ENCODE results near the gene ISCU. TPM values are rescaled to one million over a fixed set of nuclear protein-coding genes. Genes with fewer than 3 reads are reported as not detected.

ISCU gene
- total RNA-seq, 1 donor from 2014 or later: 55.5 TPM

- TF ChIP-seq, protein P1, sequence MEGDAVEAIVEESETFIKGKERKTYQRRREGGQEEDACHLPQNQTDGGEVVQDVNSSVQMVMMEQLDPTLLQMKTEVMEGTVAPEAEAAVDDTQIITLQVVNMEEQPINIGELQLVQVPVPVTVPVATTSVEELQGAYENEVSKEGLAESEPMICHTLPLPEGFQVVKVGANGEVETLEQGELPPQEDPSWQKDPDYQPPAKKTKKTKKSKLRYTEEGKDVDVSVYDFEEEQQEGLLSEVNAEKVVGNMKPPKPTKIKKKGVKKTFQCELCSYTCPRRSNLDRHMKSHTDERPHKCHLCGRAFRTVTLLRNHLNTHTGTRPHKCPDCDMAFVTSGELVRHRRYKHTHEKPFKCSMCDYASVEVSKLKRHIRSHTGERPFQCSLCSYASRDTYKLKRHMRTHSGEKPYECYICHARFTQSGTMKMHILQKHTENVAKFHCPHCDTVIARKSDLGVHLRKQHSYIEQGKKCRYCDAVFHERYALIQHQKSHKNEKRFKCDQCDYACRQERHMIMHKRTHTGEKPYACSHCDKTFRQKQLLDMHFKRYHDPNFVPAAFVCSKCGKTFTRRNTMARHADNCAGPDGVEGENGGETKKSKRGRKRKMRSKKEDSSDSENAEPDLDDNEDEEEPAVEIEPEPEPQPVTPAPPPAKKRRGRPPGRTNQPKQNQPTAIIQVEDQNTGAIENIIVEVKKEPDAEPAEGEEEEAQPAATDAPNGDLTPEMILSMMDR (conservative IDR thresholded peaks at IDR 0.05): no peak
- H3K4me1 Mint-ChIP-seq: peaks cover 7% of the 10 kb centered on the region
- DNase-seq (ENCODE audit: low read depth, low spot score): no peak
- no peak overlapping the region for H3K4me3 Mint-ChIP-seq
- H3K36me3 Mint-ChIP-seq (ENCODE audit: low read depth): no peaks in the 10 kb centered on the region
- peaks cover 5% of the 10 kb centered on the region for H3K27me3 Mint-ChIP-seq (ENCODE audit: low read depth)
- no peak overlapping the region for H3K27ac Mint-ChIP-seq (ENCODE audit: unreplicated experiment)
- peaks cover 5% of the 10 kb centered on the region for H3K9me3 Mint-ChIP-seq
Observed at GRCh38 chr12:108600702-108601007, 38.3 kb downstream of the ISCU start.

DNA sequence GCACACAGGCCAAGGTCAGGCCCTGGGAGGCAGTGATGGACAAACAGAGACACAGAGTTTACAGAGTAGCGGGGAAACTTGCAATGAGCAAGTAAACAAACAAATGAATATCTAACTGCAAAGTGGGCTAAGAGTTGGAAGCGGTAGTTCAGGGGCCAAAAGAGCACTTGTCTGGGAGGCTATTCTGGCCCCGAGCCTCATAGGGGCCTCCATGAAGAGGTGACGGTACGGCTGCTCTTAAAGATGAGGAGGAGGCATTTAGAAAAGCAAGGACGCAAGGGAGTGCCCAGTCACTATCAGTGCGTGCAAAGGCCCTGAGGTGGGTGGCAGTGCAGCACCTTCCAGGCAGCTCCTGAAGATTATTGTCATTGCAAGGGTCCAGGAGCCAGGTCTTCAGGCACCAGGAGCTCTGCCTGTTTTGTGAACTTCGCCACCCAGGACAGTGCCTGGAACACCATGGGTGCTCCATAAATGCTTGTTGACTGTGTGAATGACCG, 39.9 kb downstream of the ISCU start:
- H3K27ac Mint-ChIP-seq (ENCODE audit: unreplicated experiment): no peak overlapping the region
- H3K9me3 Mint-ChIP-seq: peaks cover 5% of the 10 kb centered on the region
- TF ChIP-seq, protein P1 (conservative IDR thresholded peaks at IDR 0.05): no peak
- peaks cover 6% of the 10 kb centered on the region for H3K4me1 Mint-ChIP-seq
- DNase-seq (ENCODE audit: low read depth, low spot score): no peak
- no peaks in the 10 kb centered on the region for H3K36me3 Mint-ChIP-seq (ENCODE audit: low read depth)
- no peak overlapping the region for H3K4me3 Mint-ChIP-seq
- H3K27me3 Mint-ChIP-seq (ENCODE audit: low read depth): peaks cover 5% of the 10 kb centered on the region

DNA sequence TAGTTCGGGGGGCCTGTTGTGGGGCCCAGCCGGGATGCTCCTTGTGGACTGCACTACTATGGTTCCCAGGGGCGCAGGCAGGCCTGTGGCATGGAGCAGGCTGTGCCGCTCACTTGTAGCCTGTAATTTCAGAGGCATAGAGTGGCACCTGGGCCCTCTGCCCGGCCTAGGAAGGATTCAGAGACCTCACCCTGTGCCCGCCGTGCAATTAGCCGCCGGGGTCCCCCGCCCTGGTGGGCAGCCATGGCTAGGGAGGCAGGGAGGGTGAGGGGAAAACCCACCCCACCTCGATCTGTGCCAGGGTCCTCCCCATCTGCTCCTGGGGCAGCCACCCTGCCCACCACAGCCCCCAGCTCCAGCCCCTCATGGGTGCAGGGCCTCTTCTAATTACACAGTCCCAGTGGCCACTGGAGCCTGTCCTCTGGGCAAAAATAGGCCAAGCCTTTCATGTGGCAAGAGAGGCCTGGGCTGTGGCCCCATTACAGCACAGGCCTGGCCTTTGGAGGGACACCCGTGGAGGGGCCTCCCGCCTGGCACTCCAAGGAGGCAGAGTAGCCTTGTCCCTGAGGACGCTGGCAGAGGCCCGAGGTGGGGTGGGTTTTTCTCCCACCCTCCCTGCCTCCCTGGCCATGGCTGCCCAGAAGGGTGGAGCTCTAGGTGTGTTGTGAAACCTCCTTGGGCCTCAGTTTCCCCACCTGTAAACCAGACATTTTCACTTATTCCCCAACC, 40.7 kb downstream of the ISCU start:
- H3K27me3 Mint-ChIP-seq (ENCODE audit: low read depth): peaks cover 5% of the 10 kb centered on the region
- H3K4me1 Mint-ChIP-seq: no peaks in the 10 kb centered on the region
- H3K36me3 Mint-ChIP-seq (ENCODE audit: low read depth): no peaks in the 10 kb centered on the region
- no peak for DNase-seq (ENCODE audit: low read depth, low spot score)
- peaks cover 5% of the 10 kb centered on the region for H3K9me3 Mint-ChIP-seq
- TF ChIP-seq, protein P1 (conservative IDR thresholded peaks at IDR 0.05): no peak
- no peak overlapping the region for H3K27ac Mint-ChIP-seq (ENCODE audit: unreplicated experiment)
- H3K4me3 Mint-ChIP-seq: no peak overlapping the region

- H3K27ac Mint-ChIP-seq (ENCODE audit: unreplicated experiment): no peak overlapping the region
- TF ChIP-seq, protein P1 (conservative IDR thresholded peaks at IDR 0.05): no peak
- peaks cover 5% of the 10 kb centered on the region for H3K27me3 Mint-ChIP-seq (ENCODE audit: low read depth)
- no peak overlapping the region for H3K4me3 Mint-ChIP-seq
- H3K36me3 Mint-ChIP-seq (ENCODE audit: low read depth): no peaks in the 10 kb centered on the region
- H3K4me1 Mint-ChIP-seq: no peaks in the 10 kb centered on the region
- peaks cover 5% of the 10 kb centered on the region for H3K9me3 Mint-ChIP-seq
- no peak for DNase-seq (ENCODE audit: low read depth, low spot score)
Observed at GRCh38 chr12:108603743-108604142, 41.3 kb downstream of the ISCU start.

DNA sequence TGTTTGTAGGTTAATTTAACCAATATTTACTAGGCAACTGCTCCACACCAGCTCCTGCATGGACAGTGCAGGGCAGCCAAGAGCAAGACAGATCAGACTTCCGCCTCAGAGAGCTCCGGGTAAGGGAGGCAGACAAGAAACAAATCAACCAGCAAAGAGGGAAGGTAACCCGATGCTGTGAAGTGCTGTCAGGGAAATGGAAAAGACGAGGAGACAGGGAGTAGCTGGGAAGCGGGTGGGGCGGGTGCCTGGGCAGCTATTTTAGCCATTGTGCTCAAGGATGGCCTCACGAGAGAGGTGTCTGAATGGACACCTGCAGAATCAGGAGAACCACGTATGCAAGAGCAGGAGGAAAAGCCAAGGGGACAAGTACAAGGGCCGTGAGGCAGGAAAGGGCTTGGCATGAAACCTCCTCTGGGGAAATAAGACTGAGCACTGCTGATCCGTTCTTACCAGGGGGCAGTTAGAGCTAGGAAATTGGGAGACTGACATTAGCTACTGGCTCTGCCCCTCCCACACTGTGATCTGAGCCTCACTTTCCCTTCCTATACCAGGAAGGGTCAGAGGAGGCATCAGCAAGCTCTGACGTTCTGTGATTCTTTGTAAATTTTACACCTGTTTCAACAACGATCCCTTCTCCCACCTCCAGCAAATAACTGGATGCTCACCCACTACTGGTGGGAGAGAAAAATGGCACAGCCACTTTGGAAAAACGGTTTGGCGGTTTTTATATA, 42.0 kb downstream of the ISCU start:
- DNase-seq (ENCODE audit: low read depth, low spot score): no peak
- H3K4me1 Mint-ChIP-seq: no peaks in the 10 kb centered on the region
- TF ChIP-seq, protein P1 (conservative IDR thresholded peaks at IDR 0.05): no peak
- H3K9me3 Mint-ChIP-seq: peaks cover 5% of the 10 kb centered on the region
- peaks cover 5% of the 10 kb centered on the region for H3K27me3 Mint-ChIP-seq (ENCODE audit: low read depth)
- no peak overlapping the region for H3K4me3 Mint-ChIP-seq
- peak overlapping the region; percentile 43 for H3K27ac Mint-ChIP-seq (ENCODE audit: unreplicated experiment)
- H3K36me3 Mint-ChIP-seq (ENCODE audit: low read depth): no peaks in the 10 kb centered on the region

Measured in neural crest cell (in vitro differentiated cells).